ENCODE measurements around the gene MYO3A.

MYO3A gene

DNA sequence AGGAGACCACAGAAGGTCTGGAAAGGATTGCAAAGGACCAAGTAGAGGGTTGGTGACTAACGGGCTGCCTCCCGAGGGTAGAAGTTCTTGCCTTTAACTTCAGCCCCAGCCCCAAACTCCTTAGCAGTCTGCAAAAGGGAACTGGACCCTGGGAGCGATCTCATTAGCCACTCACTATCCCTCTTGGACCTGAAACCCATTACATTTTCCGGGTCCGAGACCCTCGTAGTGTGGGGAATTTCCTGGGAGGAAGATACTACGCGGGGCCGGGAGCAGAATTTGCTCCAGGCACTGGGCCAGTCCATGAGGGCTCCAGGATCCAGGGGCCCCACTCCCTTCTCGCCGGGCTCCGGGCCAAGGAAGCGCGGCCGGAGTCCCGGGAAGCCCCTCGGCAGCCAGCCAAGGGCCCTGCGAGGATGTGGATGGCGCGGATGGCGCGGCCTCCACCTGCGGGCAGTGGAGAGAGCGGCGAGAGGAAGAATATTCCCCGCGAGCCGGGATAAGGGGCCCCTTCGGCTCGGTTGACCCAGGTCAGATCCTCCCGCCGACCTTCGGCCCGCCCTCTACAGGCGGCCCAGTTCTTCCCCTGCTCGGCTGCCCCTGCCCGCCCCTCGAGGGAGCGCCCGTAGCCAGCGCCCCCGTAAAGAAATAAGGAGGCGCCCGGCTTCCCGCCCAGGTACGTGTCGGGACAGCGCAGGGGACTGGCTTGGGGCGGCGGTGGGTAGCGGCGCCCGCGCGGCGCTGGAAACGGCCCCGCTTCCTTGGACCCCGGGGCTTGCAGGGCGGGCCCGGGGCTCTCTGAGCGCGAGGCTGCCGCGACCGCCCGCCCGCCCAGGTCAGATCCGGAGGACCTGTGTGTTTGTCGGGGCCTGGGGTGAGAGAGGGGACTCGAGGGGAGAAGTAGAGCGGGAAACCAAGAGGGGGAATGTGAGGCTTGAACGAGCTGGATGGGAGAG, at the start of gene MYO3A:
MYO3A (plus strand) TSS at position 577 of the 956 bp plus-strand sequence. CDS start 17,882 bp downstream, outside the sequence.
- intact Hi-C loops (cut with micrococcal nuclease) = no loop called here
- Mint-ChIP-seq H3K4me3 (peak within 1 kb of the TSS; percentile 59), H3K9me3 (no peaks in the 10 kb centered on the region), H3K27me3 (peaks cover 56% of the 10 kb centered on the region), H3K36me3 (ENCODE audit: low read depth) (no peaks in the 10 kb centered on the region), H3K27ac (no peak within 1 kb of the TSS), H3K4me1 (ENCODE audit: low read depth) (peaks cover 9% of the 10 kb centered on the region)

DNA sequence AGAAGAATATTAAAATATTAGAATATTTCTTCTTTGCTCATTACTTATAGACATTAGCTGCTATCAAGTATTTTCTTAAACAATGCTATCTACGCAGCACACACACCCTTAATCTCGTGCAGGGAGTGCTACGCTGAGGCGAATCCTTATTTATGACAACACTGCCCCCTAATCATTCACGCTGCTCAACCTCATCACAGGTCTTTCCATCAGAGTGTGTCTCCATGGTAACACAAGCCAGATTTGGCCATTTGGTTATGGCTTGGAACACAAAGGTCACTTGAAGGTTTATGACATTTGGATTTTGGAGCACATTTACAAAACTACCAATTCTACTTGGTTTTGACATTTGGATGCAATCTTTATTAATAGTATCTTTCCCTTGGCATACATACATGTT, 45.4 kb upstream of the MYO3A start:
- Mint-ChIP-seq H3K27ac (no peak overlapping the region), H3K36me3 (ENCODE audit: low read depth) (no peaks in the 10 kb centered on the region), H3K9me3 (no peaks in the 10 kb centered on the region), H3K4me3 (no peak overlapping the region), H3K4me1 (ENCODE audit: low read depth) (no peaks in the 10 kb centered on the region), H3K27me3 (peaks cover 2% of the 10 kb centered on the region)
- intact Hi-C loops (cut with micrococcal nuclease) = no loop called here

- H3K4me1 Mint-ChIP-seq (ENCODE audit: low read depth) = no peaks in the 10 kb centered on the region
These were observed 43.0 kb upstream of the MYO3A start for GRCh38 chr10:25890995-25891394.

GRCh38 chr10:25895856-25896255, 38.2 kb upstream of the MYO3A start:
- no peaks in the 10 kb centered on the region for H3K9me3 Mint-ChIP-seq

More at GRCh38 chr10:25890995-25891394, 43.0 kb upstream of the MYO3A start:
- intact Hi-C loops (cut with micrococcal nuclease) = no loop called here
- Mint-ChIP-seq H3K36me3 (ENCODE audit: low read depth) (no peaks in the 10 kb centered on the region), H3K9me3 (no peaks in the 10 kb centered on the region), H3K27ac (no peak overlapping the region), H3K27me3 (peaks cover 2% of the 10 kb centered on the region), H3K4me3 (no peak overlapping the region)

DNA sequence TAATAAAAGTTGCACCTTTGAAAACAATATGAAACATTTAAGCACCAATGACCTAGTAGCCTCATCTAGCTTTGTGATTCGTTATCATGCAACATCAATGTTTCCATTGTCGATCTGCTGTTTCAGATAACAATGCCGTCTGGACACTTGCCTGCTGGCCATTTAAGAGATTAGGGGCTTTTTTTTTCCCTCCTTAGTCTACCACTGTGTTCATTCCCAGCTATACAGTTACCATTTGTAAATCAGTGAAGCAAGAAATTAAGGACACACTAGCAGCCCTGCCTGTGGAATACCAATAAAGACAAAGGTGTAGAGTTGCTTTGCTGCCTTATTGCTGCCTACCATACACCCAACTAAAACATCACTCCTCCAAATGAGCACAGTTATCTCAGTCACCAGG, 37.6 kb upstream of the MYO3A start:
- Mint-ChIP-seq H3K4me3 (no peak overlapping the region), H3K27ac (no peak overlapping the region), H3K4me1 (ENCODE audit: low read depth) (no peaks in the 10 kb centered on the region), H3K9me3 (no peaks in the 10 kb centered on the region), H3K27me3 (no peaks in the 10 kb centered on the region), H3K36me3 (ENCODE audit: low read depth) (no peaks in the 10 kb centered on the region)
- intact Hi-C loops (cut with micrococcal nuclease) = no loop called here

More at GRCh38 chr10:25895856-25896255, 38.2 kb upstream of the MYO3A start:
- H3K27me3 Mint-ChIP-seq = no peaks in the 10 kb centered on the region
- H3K36me3 Mint-ChIP-seq (ENCODE audit: low read depth) = no peaks in the 10 kb centered on the region
- H3K4me1 Mint-ChIP-seq (ENCODE audit: low read depth) = no peaks in the 10 kb centered on the region
- H3K27ac Mint-ChIP-seq = no peak overlapping the region
- no peak overlapping the region for H3K4me3 Mint-ChIP-seq
- intact Hi-C loops (cut with micrococcal nuclease) = no loop called here

- no peaks in the 10 kb centered on the region for H3K36me3 Mint-ChIP-seq (ENCODE audit: low read depth)
- intact Hi-C loops (cut with micrococcal nuclease) = no loop called here
- no peaks in the 10 kb centered on the region for H3K9me3 Mint-ChIP-seq
- H3K27me3 Mint-ChIP-seq = no peaks in the 10 kb centered on the region
- no peak overlapping the region for H3K27ac Mint-ChIP-seq
- H3K4me3 Mint-ChIP-seq = no peak overlapping the region
- no peaks in the 10 kb centered on the region for H3K4me1 Mint-ChIP-seq (ENCODE audit: low read depth)
These were observed 34.7 kb upstream of the MYO3A start for GRCh38 chr10:25899304-25899703.

GRCh38 chr10:25901199-25901598, 32.8 kb upstream of the MYO3A start:
- intact Hi-C loops (cut with micrococcal nuclease) = no loop called here
- H3K9me3 Mint-ChIP-seq = no peaks in the 10 kb centered on the region
- no peaks in the 10 kb centered on the region for H3K36me3 Mint-ChIP-seq (ENCODE audit: low read depth)
- no peak overlapping the region for H3K27ac Mint-ChIP-seq
- H3K4me1 Mint-ChIP-seq (ENCODE audit: low read depth) = no peaks in the 10 kb centered on the region
- no peaks in the 10 kb centered on the region for H3K27me3 Mint-ChIP-seq
- no peak overlapping the region for H3K4me3 Mint-ChIP-seq

GRCh38 chr10:25902002-25902401, 32.0 kb upstream of the MYO3A start:
- no peaks in the 10 kb centered on the region for H3K36me3 Mint-ChIP-seq (ENCODE audit: low read depth)
- no peak overlapping the region for H3K27ac Mint-ChIP-seq
- H3K9me3 Mint-ChIP-seq = no peaks in the 10 kb centered on the region
- intact Hi-C loops (cut with micrococcal nuclease) = no loop called here
- no peak overlapping the region for H3K4me3 Mint-ChIP-seq
- no peaks in the 10 kb centered on the region for H3K4me1 Mint-ChIP-seq (ENCODE audit: low read depth)
- no peaks in the 10 kb centered on the region for H3K27me3 Mint-ChIP-seq

DNA sequence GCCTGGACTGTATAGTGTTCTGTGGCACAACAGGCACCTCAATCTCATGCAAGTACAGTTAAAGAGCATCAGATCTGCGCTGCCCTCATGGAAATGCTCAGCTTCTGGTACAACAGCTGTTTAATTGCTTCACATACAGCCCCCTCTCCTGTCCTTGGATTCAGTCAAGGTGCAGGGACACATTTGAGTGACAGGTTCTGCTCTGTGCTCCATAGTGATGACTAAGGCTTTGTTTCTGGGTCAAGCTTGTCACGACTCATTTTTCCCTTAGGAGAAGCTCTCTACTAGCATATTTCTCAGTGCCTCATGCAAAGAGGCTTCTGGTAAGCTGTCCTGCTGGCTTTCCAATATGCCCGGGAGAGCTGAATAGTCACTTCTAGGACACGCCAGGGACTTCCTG, 26.8 kb upstream of the MYO3A start:
- no peaks in the 10 kb centered on the region for H3K27me3 Mint-ChIP-seq
- H3K9me3 Mint-ChIP-seq = no peaks in the 10 kb centered on the region
- H3K4me3 Mint-ChIP-seq = no peak overlapping the region
- intact Hi-C loops (cut with micrococcal nuclease) = no loop called here
- H3K4me1 Mint-ChIP-seq (ENCODE audit: low read depth) = no peaks in the 10 kb centered on the region
- H3K36me3 Mint-ChIP-seq (ENCODE audit: low read depth) = no peaks in the 10 kb centered on the region
- no peak overlapping the region for H3K27ac Mint-ChIP-seq

DNA sequence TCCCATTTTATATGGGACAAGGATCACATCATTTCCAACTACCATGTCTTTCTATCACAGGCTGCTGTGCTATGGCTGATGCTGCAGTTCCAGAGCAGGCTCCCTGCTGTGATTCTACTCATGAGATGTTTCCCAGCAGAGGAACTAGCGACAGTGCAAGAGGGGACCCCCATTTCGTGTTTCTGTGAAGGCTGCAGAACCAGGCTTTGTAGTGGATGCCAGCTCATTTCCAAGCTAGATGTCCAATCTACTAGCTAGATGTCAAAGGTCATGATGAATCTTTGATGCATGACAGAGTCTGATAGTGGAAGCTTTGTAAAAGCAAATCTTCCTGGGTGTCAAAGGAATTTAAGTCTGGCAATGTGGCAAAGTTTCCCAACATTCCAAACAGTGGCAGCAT, 21.2 kb upstream of the MYO3A start:
- Mint-ChIP-seq H3K9me3 (no peaks in the 10 kb centered on the region), H3K4me3 (no peak overlapping the region), H3K27ac (no peak overlapping the region), H3K27me3 (no peaks in the 10 kb centered on the region), H3K4me1 (ENCODE audit: low read depth) (no peaks in the 10 kb centered on the region), H3K36me3 (ENCODE audit: low read depth) (no peaks in the 10 kb centered on the region)
- intact Hi-C loops (cut with micrococcal nuclease) = no loop called here

DNA sequence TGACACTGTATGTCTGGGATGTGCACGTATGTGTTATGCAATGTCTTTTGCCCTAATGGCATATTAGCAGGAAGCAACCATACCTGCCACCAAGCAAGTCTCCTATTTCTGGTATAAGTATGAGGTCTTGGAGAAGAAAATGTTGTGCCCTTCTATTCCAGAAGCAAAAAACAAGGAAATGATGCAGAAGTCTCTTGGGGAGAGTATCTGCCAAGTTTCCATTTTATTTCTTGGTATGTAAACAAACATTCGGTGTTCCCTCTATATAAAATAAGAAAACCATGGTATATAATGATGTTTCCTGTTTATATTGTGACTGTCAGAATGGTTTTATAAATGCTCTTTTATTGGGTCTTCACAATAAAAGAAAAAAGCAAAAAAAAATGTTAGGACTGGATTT, 19.3 kb upstream of the MYO3A start:
- intact Hi-C loops (cut with micrococcal nuclease) = no loop called here
- Mint-ChIP-seq H3K4me3 (no peak overlapping the region), H3K4me1 (ENCODE audit: low read depth) (no peaks in the 10 kb centered on the region), H3K27ac (no peak overlapping the region), H3K27me3 (no peaks in the 10 kb centered on the region), H3K9me3 (no peaks in the 10 kb centered on the region), H3K36me3 (ENCODE audit: low read depth) (no peaks in the 10 kb centered on the region)

DNA sequence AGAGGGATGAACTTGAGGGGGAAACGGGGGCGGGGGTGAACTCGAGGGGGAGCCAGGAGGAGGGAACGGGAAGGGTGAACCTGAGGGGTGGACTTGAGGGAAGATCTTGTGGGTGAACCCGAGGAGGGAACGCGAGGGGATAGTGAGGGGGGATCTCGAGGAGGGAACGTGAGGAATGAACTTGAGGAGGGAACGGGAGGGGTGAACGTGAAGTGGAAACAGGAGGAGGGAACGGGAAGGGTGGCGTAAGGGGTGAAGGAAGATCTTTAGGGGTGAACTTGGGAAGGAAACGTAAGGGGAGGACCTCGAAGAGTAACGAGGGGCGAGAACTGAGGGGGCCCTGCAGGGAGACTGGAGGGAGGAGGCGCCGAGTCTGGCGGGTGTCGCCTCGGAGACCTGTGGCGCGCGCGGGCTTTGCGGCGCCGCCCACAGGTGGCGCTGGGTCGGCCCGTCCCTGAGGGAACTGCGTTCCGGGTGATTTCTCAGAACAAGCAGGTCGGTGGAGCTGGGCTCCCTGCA, 651 bp downstream of the MYO3A start:
- Mint-ChIP-seq H3K4me3 (peak overlapping the region; percentile 59), H3K27me3 (peaks cover 57% of the 10 kb centered on the region)
- intact Hi-C loops (cut with micrococcal nuclease) = no loop called here

DNA sequence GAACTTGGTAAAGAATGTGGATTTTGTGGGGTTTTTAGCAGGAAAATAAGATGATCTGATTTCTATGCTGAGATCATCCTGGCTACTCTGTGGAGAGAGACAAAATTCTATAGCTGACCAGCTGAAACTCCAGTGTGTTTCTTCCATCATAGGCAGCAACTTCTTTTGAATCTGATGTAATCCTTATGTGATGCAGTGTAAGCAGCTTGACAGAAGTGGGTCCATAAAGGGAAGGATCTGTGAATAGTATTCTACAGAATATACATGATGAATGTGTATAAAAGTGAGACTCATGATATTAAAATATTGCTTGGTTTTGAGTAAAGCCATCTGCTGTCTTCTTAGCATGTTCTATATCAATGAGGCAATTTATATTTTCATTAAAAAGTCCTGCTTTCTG, 4.4 kb downstream of the MYO3A start:
- H3K27ac Mint-ChIP-seq = no peak overlapping the region
- H3K9me3 Mint-ChIP-seq = no peaks in the 10 kb centered on the region
- intact Hi-C loops (cut with micrococcal nuclease) = no loop called here
- H3K4me3 Mint-ChIP-seq = no peak overlapping the region
- H3K36me3 Mint-ChIP-seq (ENCODE audit: low read depth) = no peaks in the 10 kb centered on the region
- H3K27me3 Mint-ChIP-seq = peaks cover 43% of the 10 kb centered on the region
- H3K4me1 Mint-ChIP-seq (ENCODE audit: low read depth) = peaks cover 9% of the 10 kb centered on the region

More for the DNA sequence above, 651 bp downstream of the MYO3A start:
- Mint-ChIP-seq H3K27ac (no peak overlapping the region), H3K4me1 (ENCODE audit: low read depth) (peaks cover 9% of the 10 kb centered on the region), H3K9me3 (no peaks in the 10 kb centered on the region), H3K36me3 (ENCODE audit: low read depth) (no peaks in the 10 kb centered on the region)

- no peak overlapping the region for H3K4me3 Mint-ChIP-seq
- peaks cover 10% of the 10 kb centered on the region for H3K27me3 Mint-ChIP-seq
- peaks cover 9% of the 10 kb centered on the region for H3K9me3 Mint-ChIP-seq
- H3K36me3 Mint-ChIP-seq (ENCODE audit: low read depth) = no peaks in the 10 kb centered on the region
- no peaks in the 10 kb centered on the region for H3K4me1 Mint-ChIP-seq (ENCODE audit: low read depth)
- intact Hi-C loops (cut with micrococcal nuclease) = no loop called here
- H3K27ac Mint-ChIP-seq = no peak overlapping the region
These were observed 10.7 kb downstream of the MYO3A start for GRCh38 chr10:25944771-25945170.
